H1 (cell line): ENCODE results near the gene ARHGAP26. TPM values are rescaled to one million over a fixed set of nuclear protein-coding genes. Genes with fewer than 3 reads are reported as not detected.

ENCODE experiments used
- CTCF ChIA-PET: fragments of 300-600 bp; sonication (Branson Sonifier 250); formaldehyde crosslinking; loops from one replicate; lab custom pipeline; 2021; ENCODE audit not compliant: partially characterized antibody; lab: Charles Lee
- POLR2A ChIA-PET: fragments of 300-600 bp; sonication (Branson Sonifier 250); formaldehyde crosslinking; loops from one replicate; lab custom pipeline; 2021; ENCODE audit warnings: inconsistent platforms; ENCODE audit not compliant: partially characterized antibody; lab: Charles Lee
- DNase-seq, 2 experiments: peaks; one replicate each; pipeline versions ENCODE4 v3.0.0 to v3.0.0-alpha.2; 2010 to 2022; ENCODE audit warnings: low spot score in 2 of 2, low read depth in 1 of 2, mixed read lengths in 1 of 2
- FAIRE-seq: peaks from 2 replicates; lab custom pipeline; 2011; peaks lifted over from hg19 to GRCh38; lab: Jason Lieb, UNC
- H2AFZ ChIP-seq: 2 replicates; pipeline ENCODE4 v1.8.1; 2012; ENCODE audit warnings: low read length, inconsistent platforms
- H2AK5ac ChIP-seq: 2 replicates; pipeline ENCODE4 v1.6.1; 2013; ENCODE audit warnings: low read depth, low read length
- H2BK120ac ChIP-seq: replicated peaks from 2 replicates; pipeline ENCODE3; 2013; ENCODE audit warnings: low read depth, low read length, inconsistent platforms
- H2BK12ac ChIP-seq: 2 replicates; pipeline ENCODE4 v1.6.1; 2013; ENCODE audit warnings: low read depth, low read length
- H2BK15ac ChIP-seq: 2 replicates; pipeline ENCODE4 v1.6.1; 2013; ENCODE audit warnings: low read length
- H2BK20ac ChIP-seq: 2 replicates; pipeline ENCODE4 v1.6.1; 2013; ENCODE audit warnings: low read length
- H2BK5ac ChIP-seq: 2 replicates; pipeline ENCODE4 v1.6.1; 2013; ENCODE audit warnings: low read depth, low read length
- H3K14ac ChIP-seq: 2 replicates; pipeline ENCODE4 v1.6.1; 2013; ENCODE audit warnings: inconsistent platforms; ENCODE audit not compliant: insufficient read length
- H3K18ac ChIP-seq: 2 replicates; pipeline ENCODE4 v1.6.1; 2013; ENCODE audit warnings: low read length; ENCODE audit errors: extremely low read depth
- H3K23ac ChIP-seq: 2 replicates; pipeline ENCODE4 v1.6.1; 2013; ENCODE audit warnings: inconsistent platforms; ENCODE audit not compliant: insufficient read length
- H3K23me2 ChIP-seq: 2 replicates; pipeline ENCODE4 v1.6.1; 2013; ENCODE audit warnings: low read depth, low read length
- H3K27ac ChIP-seq: 2 replicates; pipeline ENCODE4 v1.6.1; 2011; ENCODE audit warnings: low read depth, low read length, inconsistent platforms
- H3K27me3 ChIP-seq, 4 experiments: replicated peaks in 1 of 4; 1 replicate in 1 of 4; 2 replicates in 3 of 4; pipeline versions ENCODE4 v1.6.1 to v1.8.1; 2011 to 2013; ENCODE audit warnings: low read length in 3 of 4, mild to moderate bottlenecking in 3 of 4, inconsistent platforms in 2 of 4, mixed read lengths in 2 of 4, moderate library complexity in 1 of 4; ENCODE audit not compliant: control insufficient read depth in 3 of 4, insufficient read depth in 3 of 4; ENCODE audit errors: extremely low read depth in 1 of 4
- H3K36me3 ChIP-seq, 4 experiments: 2 replicates each; pipeline versions ENCODE4 v1.6.1 to v1.8.1; 2011 to 2013; ENCODE audit warnings: mild to moderate bottlenecking in 4 of 4, low read length in 3 of 4, moderate library complexity in 2 of 4, control low read depth in 1 of 4, inconsistent platforms in 1 of 4; ENCODE audit not compliant: insufficient read depth in 4 of 4, control insufficient read depth in 2 of 4
- H3K4ac ChIP-seq: replicated peaks from 2 replicates; pipeline ENCODE3; 2013; ENCODE audit warnings: low read length, low read depth, mixed read lengths, inconsistent platforms; ENCODE audit not compliant: insufficient read length
- H3K4me1 ChIP-seq, 4 experiments: replicated peaks in 1 of 4; 1 replicate in 1 of 4; 2 replicates in 3 of 4; pipeline versions ENCODE4 v1.6.1 to v1.8.1; 2011 to 2013; ENCODE audit warnings: low read length in 3 of 4, inconsistent platforms in 2 of 4, mixed read lengths in 1 of 4; ENCODE audit not compliant: insufficient read depth in 4 of 4, control insufficient read depth in 3 of 4
- H3K4me2 ChIP-seq, 2 experiments: 2 replicates each; pipeline versions ENCODE4 v1.6.1 to v1.8.1; 2011 to 2013; ENCODE audit warnings: low read depth in 2 of 2, low read length in 2 of 2, control low read depth in 1 of 2, inconsistent platforms in 1 of 2, mild to moderate bottlenecking in 1 of 2; ENCODE audit not compliant: insufficient read depth in 1 of 2
- H3K4me3 ChIP-seq, 4 experiments: fragments of 200-600, 300-600 bp in 1 of 4; sonication (generic), shearing (Covaris generic), sonication (Bioruptor Twin) in 1 of 4; 2 replicates each; pipeline versions ENCODE4 v1.5.1 to v1.8.1; 2011 to 2016; ENCODE audit warnings: low read length in 4 of 4, low read depth in 3 of 4, control low read depth in 2 of 4, inconsistent platforms in 2 of 4, mild to moderate bottlenecking in 2 of 4, mixed read lengths in 1 of 4, moderate library complexity in 1 of 4; ENCODE audit not compliant: insufficient read depth in 2 of 4; ENCODE audit errors: extremely low read depth in 1 of 4
- H3K56ac ChIP-seq: replicated peaks from 2 replicates; pipeline ENCODE3; 2013; ENCODE audit warnings: low read depth, mild to moderate bottlenecking, mixed read lengths, low read length, inconsistent platforms; ENCODE audit not compliant: insufficient read length
- H3K79me1 ChIP-seq: 2 replicates; pipeline ENCODE4 v1.6.1; 2013; ENCODE audit warnings: low read depth, low read length, control low read depth
- H3K79me2 ChIP-seq, 2 experiments: 2 replicates each; pipeline versions ENCODE4 v1.6.1 to v1.8.1; 2012 to 2013; ENCODE audit warnings: low read length in 2 of 2, mild to moderate bottlenecking in 2 of 2, inconsistent platforms in 1 of 2; ENCODE audit not compliant: insufficient read depth in 2 of 2, control insufficient read depth in 1 of 2
- H3K9ac ChIP-seq, 4 experiments: replicated peaks in 1 of 4; 1 replicate in 1 of 4; 2 replicates in 3 of 4; pipeline versions ENCODE4 v1.6.1 to v1.8.1; 2011 to 2013; ENCODE audit warnings: low read depth in 3 of 4, low read length in 3 of 4, control low read depth in 2 of 4, mild to moderate bottlenecking in 2 of 4, moderate library complexity in 2 of 4, inconsistent platforms in 1 of 4; ENCODE audit errors: extremely low read depth in 1 of 4
- H3K9me3 ChIP-seq, 2 experiments: 2 replicates each; pipeline versions ENCODE4 v1.6.1 to v1.8.1; 2012 to 2013; ENCODE audit warnings: mild to moderate bottlenecking in 2 of 2, moderate library complexity in 2 of 2, control low read depth in 1 of 2, inconsistent platforms in 1 of 2, low read depth in 1 of 2, low read length in 1 of 2, mixed read lengths in 1 of 2; ENCODE audit not compliant: insufficient read depth in 2 of 2
- H4K20me1 ChIP-seq, 2 experiments: replicated peaks in 1 of 2; 2 replicates each; pipeline versions ENCODE3 to v1.8.1; 2011 to 2013; ENCODE audit warnings: inconsistent platforms in 2 of 2, low read length in 2 of 2, mild to moderate bottlenecking in 1 of 2; ENCODE audit not compliant: insufficient read depth in 2 of 2, control insufficient read depth in 1 of 2
- H4K5ac ChIP-seq: 2 replicates; pipeline ENCODE4 v1.6.1; 2013; ENCODE audit warnings: low read length, low read depth, mixed read lengths, inconsistent platforms; ENCODE audit not compliant: insufficient read length
- H4K8ac ChIP-seq: 2 replicates; pipeline ENCODE4 v1.8.0; 2013; ENCODE audit warnings: mild to moderate bottlenecking, moderate library complexity, low read length, inconsistent platforms; ENCODE audit not compliant: insufficient read depth; ENCODE audit errors: extremely low read depth
- H4K91ac ChIP-seq: replicated peaks from 2 replicates; pipeline ENCODE3; 2013; ENCODE audit warnings: low read length, mixed read lengths, inconsistent platforms; ENCODE audit not compliant: insufficient read length
- CEBPB ChIP-seq: IDR thresholded peaks from 2 replicates; pipeline ENCODE4 v1.6.1; 2012; ENCODE audit warnings: low read depth, low read length
- CREB1 ChIP-seq: IDR thresholded peaks from 2 replicates; pipeline ENCODE4 v1.6.1; 2012; ENCODE audit warnings: inconsistent platforms
- FOSL1 ChIP-seq: IDR thresholded peaks from 2 replicates; pipeline ENCODE4 v1.6.1; 2011; ENCODE audit warnings: mild to moderate bottlenecking, low read depth, low read length, moderate library complexity; ENCODE audit not compliant: insufficient read depth
- GABPA ChIP-seq: IDR thresholded peaks from 2 replicates; pipeline ENCODE4 v1.6.1; 2011; ENCODE audit warnings: mild to moderate bottlenecking, low read length, moderate library complexity, borderline replicate concordance; ENCODE audit not compliant: insufficient read depth
- JUND ChIP-seq: IDR thresholded peaks from 2 replicates; pipeline ENCODE4 v1.6.1; 2011; ENCODE audit warnings: mild to moderate bottlenecking, improper control_type of control experiment, low read length
- PHF8 ChIP-seq: fragments of 200-600 bp; sonication (generic); conservative IDR thresholded peaks from 2 replicates; pipeline ENCODE4 v1.7.1; 2012; ENCODE audit warnings: low read depth, mild to moderate bottlenecking, inconsistent platforms, low read length, moderate library complexity
- polyA plus RNA-seq, 7 experiments: library from polyadenylated mRNA; depleted of rRNA in 3 of 7; stranded (reverse) in 5 of 7; unstranded in 2 of 7; fragments of >200 nt in 5 of 7; fragments of 200-250 nt in 2 of 7; gene quantifications; 1 replicate in 5 of 7; 2 replicates in 1 of 7; 4 replicates in 1 of 7; pipeline versions ENCODE4 v1.2.1 to v1.2.3, GENCODE V29; 2011 to 2013; ENCODE audit warnings: missing spikeins in 2 of 7, mixed read lengths in 2 of 7
- total RNA-seq: library from RNA; stranded (reverse); fragmentation: NEBNext Ultra II Directional; extraction: Animal tissue kit (Norgen Biotek cat#: 25700); gene quantifications from 2 replicates; pipeline ENCODE4 v1.2.1, GENCODE V29; 2021

ARHGAP26 gene
- total and polyA plus RNA-seq, 2 of the 8 experiments (the other 6 are each of a cell fraction or from before 2014, with no cell fraction given), result 7.1 to 24.8 TPM

DNA sequence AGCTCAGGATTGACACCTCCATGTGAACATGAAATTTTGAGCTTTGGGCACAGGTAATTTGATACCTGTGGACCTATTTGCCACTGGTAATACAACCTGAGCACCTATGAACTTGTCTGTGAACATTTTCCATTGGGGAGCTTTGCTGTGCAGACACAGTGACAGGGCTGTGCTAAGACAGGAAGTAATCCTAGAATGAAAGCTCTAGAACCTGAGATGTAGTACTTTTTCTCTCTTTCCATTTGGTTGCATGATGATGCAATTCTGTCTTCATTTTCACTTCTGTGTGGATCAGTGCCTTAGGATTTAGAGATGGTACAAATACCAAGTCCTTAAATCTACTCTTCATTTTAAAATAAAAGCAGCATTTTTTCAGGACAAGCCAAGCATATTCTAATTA lies 416.4 kb downstream of the ARHGAP26 start:
- no peaks in the 10 kb centered on the region for H3K36me3 ChIP-seq
- H3K56ac ChIP-seq, result no peak overlapping the region
- H3K79me1 ChIP-seq, result no peaks in the 10 kb centered on the region
- H2BK5ac ChIP-seq, result no peak overlapping the region
- no peak overlapping the region for H4K5ac ChIP-seq
- H2AFZ ChIP-seq, result no peak overlapping the region
- no peaks in the 10 kb centered on the region for H3K4me1 ChIP-seq
- no peak overlapping the region for H3K9ac ChIP-seq
- H3K9me3 ChIP-seq, result no peaks in the 10 kb centered on the region
- no peak overlapping the region for H4K91ac ChIP-seq
- DNase-seq, result no peak
- H4K20me1 ChIP-seq, result no peaks in the 10 kb centered on the region
- no peak overlapping the region for H3K4ac ChIP-seq
- POLR2A ChIA-PET, result no interaction called here
- no peak overlapping the region for H2BK120ac ChIP-seq
- no peak overlapping the region for H4K8ac ChIP-seq
- no peak for FAIRE-seq
- CTCF ChIA-PET, result interaction anchor here (0.7 to 1.5 kb wide), 7 partner anchors 12 to 499 kb away, joined by 3 to 5 read pairs (median 3); no protein-coding TSS in a partner anchor
- no peak overlapping the region for H2BK15ac ChIP-seq
- H3K23ac ChIP-seq, result no peak overlapping the region
- no peak overlapping the region for H3K4me2 ChIP-seq
- TF ChIP-seq FOSL1, result no peak
- no peak for TF ChIP-seq PHF8
- TF ChIP-seq GABPA, result no peak
- TF ChIP-seq CREB1, result no peak
- TF ChIP-seq CEBPB, result 0 out of 2 replicates have a peak, but pooled peaks have one; percentile 8
- no peak for TF ChIP-seq JUND
- no peak overlapping the region for H2BK20ac ChIP-seq
- H3K27me3 ChIP-seq, result no peaks in the 10 kb centered on the region
- H3K79me2 ChIP-seq, result no peaks in the 10 kb centered on the region
- H3K18ac ChIP-seq, result no peak overlapping the region
- H3K4me3 ChIP-seq, result no peak overlapping the region
- H3K27ac ChIP-seq, result no peak overlapping the region
- no peaks in the 10 kb centered on the region for H3K23me2 ChIP-seq
- H2AK5ac ChIP-seq, result no peak overlapping the region
- H2BK12ac ChIP-seq, result no peak overlapping the region
- H3K14ac ChIP-seq, result no peak overlapping the region
